Neural cell (in vitro differentiated cells): ENCODE measurements around the gene SLC9A7. TPM values are rescaled to one million over a fixed set of nuclear protein-coding genes. Genes with fewer than 3 reads are reported as not detected.

Source experiments
- H2AFZ ChIP-seq: fragments of 200-600, 300-800 bp; sonication (generic), shearing (Covaris generic); 2 replicates; pipeline ENCODE4 v1.6.0; 2014; ENCODE audit warnings: low read depth, mild to moderate bottlenecking, antibody characterized with exemption, low read length, moderate library complexity
- H3F3A ChIP-seq: fragments of 200-600 bp; shearing (Covaris generic); 2 replicates; pipeline ENCODE4 v1.6.1; 2016; ENCODE audit warnings: mild to moderate bottlenecking, moderate library complexity, mixed read lengths, antibody characterized with exemption, low read length; ENCODE audit not compliant: insufficient read depth, poor library complexity, severe bottlenecking
- H3K27ac ChIP-seq: fragments of 200-600, 300-800 bp; sonication (generic), shearing (Covaris generic); 2 replicates; pipeline ENCODE4 v1.5.1; 2014; ENCODE audit warnings: mild to moderate bottlenecking, low read length, moderate library complexity
- H3K27me3 ChIP-seq: fragments of 300-800, 200-600 bp; sonication (generic), shearing (Covaris generic); 2 replicates; pipeline ENCODE4 v1.6.0; 2014; ENCODE audit warnings: mild to moderate bottlenecking, low read depth, low read length, moderate library complexity; ENCODE audit not compliant: insufficient read depth
- H3K36me3 ChIP-seq: fragments of 300-800, 200-600 bp; sonication (generic), shearing (Covaris generic); 2 replicates; pipeline ENCODE4 v1.5.1; 2014; ENCODE audit warnings: mild to moderate bottlenecking, antibody characterized with exemption, low read length, moderate library complexity; ENCODE audit not compliant: insufficient read depth
- H3K4me2 ChIP-seq: fragments of 300-800, 200-600 bp; sonication (generic), shearing (Covaris generic); 2 replicates; pipeline ENCODE4 v1.6.0; 2014; ENCODE audit warnings: mild to moderate bottlenecking, low read length
- H3K4me3 ChIP-seq: fragments of 300-800, 200-600 bp; sonication (generic), shearing (Covaris generic); 2 replicates; pipeline ENCODE4 v1.5.1; 2014; ENCODE audit warnings: mild to moderate bottlenecking, low read length, moderate library complexity
- H3K79me2 ChIP-seq: fragments of 200-600 bp; shearing (Covaris generic); replicated peaks from 2 replicates; pipeline ENCODE4 v1.6.0; 2014; ENCODE audit warnings: mild to moderate bottlenecking, low read length, moderate library complexity; ENCODE audit not compliant: insufficient read depth
- H3K9ac ChIP-seq: fragments of 300-800, 200-600 bp; sonication (generic), shearing (Covaris generic); 2 replicates; pipeline ENCODE4 v1.6.1; 2016; ENCODE audit warnings: mild to moderate bottlenecking, low read length, mixed read lengths
- H3K9me2 ChIP-seq: fragments of 200-600 bp; shearing (Covaris generic); 2 replicates; pipeline ENCODE4 v1.6.1; 2016; ENCODE audit warnings: mild to moderate bottlenecking, low read length, mixed read lengths; ENCODE audit not compliant: insufficient read depth
- H3K9me3 ChIP-seq: fragments of 200-600, 300-800 bp; sonication (generic), shearing (Covaris generic); 2 replicates; pipeline ENCODE4 v1.6.1; 2016; ENCODE audit warnings: mild to moderate bottlenecking, mixed run types, low read length, moderate library complexity, mixed read lengths
- H4K20me1 ChIP-seq: fragments of 200-600 bp; shearing (Covaris generic); 2 replicates; pipeline ENCODE4 v1.6.1; 2016; ENCODE audit warnings: mild to moderate bottlenecking, mixed run types; ENCODE audit not compliant: insufficient read depth
- EP300 ChIP-seq: fragments of 450-650 bp; conservative IDR thresholded peaks from 2 replicates; pipeline ENCODE4 v1.6.1; 2014; ENCODE audit warnings: antibody characterized with exemption, mild to moderate bottlenecking, moderate library complexity; ENCODE audit not compliant: poor library complexity, severe bottlenecking
- EZH2 ChIP-seq: fragments of 200-600, 300-800 bp; shearing (Covaris generic), sonication (generic); IDR thresholded peaks from 2 replicates; pipeline ENCODE4 v1.6.1; 2014; ENCODE audit warnings: antibody characterized with exemption, low read length, borderline replicate concordance, mild to moderate bottlenecking; ENCODE audit not compliant: insufficient read depth, poor library complexity, severe bottlenecking
- MXI1 ChIP-seq: fragments of 450-650 bp; conservative IDR thresholded peaks from 2 replicates; pipeline ENCODE4 v1.6.1; 2014; ENCODE audit warnings: antibody characterized with exemption, mild to moderate bottlenecking; ENCODE audit not compliant: poor library complexity, severe bottlenecking
- POLR2AphosphoS5 ChIP-seq: IDR thresholded peaks from 2 replicates; pipeline ENCODE4 v1.6.1; 2012
- RAD21 ChIP-seq: fragments of 450-650 bp; conservative IDR thresholded peaks from 2 replicates; pipeline ENCODE4 v1.6.1; 2014; ENCODE audit warnings: antibody characterized with exemption, mild to moderate bottlenecking, moderate library complexity
- REST ChIP-seq: IDR thresholded peaks from 2 replicates; pipeline ENCODE4 v1.6.1; 2012; ENCODE audit warnings: borderline replicate concordance
- SMC3 ChIP-seq: fragments of 450-650 bp; conservative IDR thresholded peaks from 2 replicates; pipeline ENCODE4 v1.6.1; 2014; ENCODE audit warnings: antibody characterized with exemption, mild to moderate bottlenecking, moderate library complexity; ENCODE audit not compliant: poor library complexity
- TAF1 ChIP-seq: IDR thresholded peaks from 2 replicates; pipeline ENCODE4 v1.6.1; 2012; ENCODE audit warnings: low read depth
- polyA plus RNA-seq: library from polyadenylated mRNA; depleted of rRNA; stranded (reverse); fragments of >200 nt; gene quantifications from 2 replicates; pipeline ENCODE4 v1.2.3, GENCODE V29; 2014
- TF ChIP-seq, protein P1 (sequence below): fragments of 450-650 bp; IDR thresholded peaks from 2 replicates; pipeline ENCODE4 v1.5.1; 2014; ENCODE audit warnings: antibody characterized with exemption, mild to moderate bottlenecking, moderate library complexity; ENCODE audit not compliant: poor library complexity, severe bottlenecking

SLC9A7 gene
- polyA plus RNA-seq, 1 donor from 2014 or later: 12.1 TPM

DNA sequence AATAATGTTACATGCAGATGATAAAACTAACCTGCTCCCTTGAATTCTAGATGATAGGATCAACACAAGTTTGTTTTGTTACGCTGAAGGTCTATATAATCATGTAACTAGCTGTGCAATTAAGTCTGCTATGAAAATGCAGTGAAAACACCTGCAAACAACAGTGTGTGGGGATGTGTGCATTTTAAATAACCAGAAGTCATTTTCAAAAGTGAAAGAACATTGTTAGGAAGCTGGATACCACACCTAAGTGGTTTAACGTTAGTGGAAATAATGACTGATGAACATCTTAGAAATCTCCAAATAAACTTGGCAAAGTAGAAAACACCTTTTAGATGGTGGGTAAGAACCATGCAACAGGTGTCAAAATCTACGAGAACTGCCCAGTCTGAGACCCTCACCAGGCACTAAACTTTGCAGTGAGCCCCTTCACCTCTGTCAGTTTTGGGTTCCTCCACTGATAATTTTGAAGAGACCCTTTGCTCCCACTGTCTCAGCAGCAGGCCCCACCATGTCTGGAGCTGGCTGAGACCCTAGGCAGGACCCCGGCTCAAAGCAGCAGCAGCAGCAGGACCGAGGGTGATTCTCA is 148.8 kb downstream of the SLC9A7 start:
- no peak overlapping the region for H3K9ac ChIP-seq
- H3K4me2 ChIP-seq: no peak overlapping the region
- no peak overlapping the region for H3K4me3 ChIP-seq
- H3K9me2 ChIP-seq: no peaks in the 10 kb centered on the region
- H3K27me3 ChIP-seq: no peaks in the 10 kb centered on the region
- H3F3A ChIP-seq: no peaks in the 10 kb centered on the region
- no peaks in the 10 kb centered on the region for H3K79me2 ChIP-seq
- no peak overlapping the region for H2AFZ ChIP-seq
- TF ChIP-seq EP300 (no peak), SMC3 (no peak), MXI1 (no peak), TAF1 (no peak), POLR2AphosphoS5 (no peak), REST (no peak)
- TF ChIP-seq, protein P1, sequence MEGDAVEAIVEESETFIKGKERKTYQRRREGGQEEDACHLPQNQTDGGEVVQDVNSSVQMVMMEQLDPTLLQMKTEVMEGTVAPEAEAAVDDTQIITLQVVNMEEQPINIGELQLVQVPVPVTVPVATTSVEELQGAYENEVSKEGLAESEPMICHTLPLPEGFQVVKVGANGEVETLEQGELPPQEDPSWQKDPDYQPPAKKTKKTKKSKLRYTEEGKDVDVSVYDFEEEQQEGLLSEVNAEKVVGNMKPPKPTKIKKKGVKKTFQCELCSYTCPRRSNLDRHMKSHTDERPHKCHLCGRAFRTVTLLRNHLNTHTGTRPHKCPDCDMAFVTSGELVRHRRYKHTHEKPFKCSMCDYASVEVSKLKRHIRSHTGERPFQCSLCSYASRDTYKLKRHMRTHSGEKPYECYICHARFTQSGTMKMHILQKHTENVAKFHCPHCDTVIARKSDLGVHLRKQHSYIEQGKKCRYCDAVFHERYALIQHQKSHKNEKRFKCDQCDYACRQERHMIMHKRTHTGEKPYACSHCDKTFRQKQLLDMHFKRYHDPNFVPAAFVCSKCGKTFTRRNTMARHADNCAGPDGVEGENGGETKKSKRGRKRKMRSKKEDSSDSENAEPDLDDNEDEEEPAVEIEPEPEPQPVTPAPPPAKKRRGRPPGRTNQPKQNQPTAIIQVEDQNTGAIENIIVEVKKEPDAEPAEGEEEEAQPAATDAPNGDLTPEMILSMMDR: no peak
- no peaks in the 10 kb centered on the region for H3K36me3 ChIP-seq
- H3K9me3 ChIP-seq: no peaks in the 10 kb centered on the region
- H3K27ac ChIP-seq: no peak overlapping the region
- no peaks in the 10 kb centered on the region for H4K20me1 ChIP-seq

GRCh38 chrX:46607916-46608315 is 151.0 kb downstream of the SLC9A7 start:
- Histone ChIP-seq H3K27ac (no peak overlapping the region), H3F3A (no peaks in the 10 kb centered on the region), H3K4me2 (no peak overlapping the region), H3K9me3 (no peaks in the 10 kb centered on the region), H3K36me3 (no peaks in the 10 kb centered on the region), H4K20me1 (no peaks in the 10 kb centered on the region), H3K4me3 (no peak overlapping the region), H3K9ac (no peak overlapping the region), H2AFZ (no peak overlapping the region), H3K27me3 (no peaks in the 10 kb centered on the region), H3K79me2 (no peaks in the 10 kb centered on the region), H3K9me2 (no peaks in the 10 kb centered on the region)
- TF ChIP-seq MXI1 (no peak), RAD21 (no peak), SMC3 (no peak), TAF1 (no peak), POLR2AphosphoS5 (no peak), REST (no peak), EZH2 (no peak)
- TF ChIP-seq, protein P1: no peak
